ENCODE data around the gene SEMA4B. TPM values are rescaled to one million over a fixed set of nuclear protein-coding genes. Genes with fewer than 3 reads are reported as not detected.

The SEMA4B gene
- total RNA-seq, 2 experiments from 2014 or later = 6.8 to 8.6 TPM

DNA sequence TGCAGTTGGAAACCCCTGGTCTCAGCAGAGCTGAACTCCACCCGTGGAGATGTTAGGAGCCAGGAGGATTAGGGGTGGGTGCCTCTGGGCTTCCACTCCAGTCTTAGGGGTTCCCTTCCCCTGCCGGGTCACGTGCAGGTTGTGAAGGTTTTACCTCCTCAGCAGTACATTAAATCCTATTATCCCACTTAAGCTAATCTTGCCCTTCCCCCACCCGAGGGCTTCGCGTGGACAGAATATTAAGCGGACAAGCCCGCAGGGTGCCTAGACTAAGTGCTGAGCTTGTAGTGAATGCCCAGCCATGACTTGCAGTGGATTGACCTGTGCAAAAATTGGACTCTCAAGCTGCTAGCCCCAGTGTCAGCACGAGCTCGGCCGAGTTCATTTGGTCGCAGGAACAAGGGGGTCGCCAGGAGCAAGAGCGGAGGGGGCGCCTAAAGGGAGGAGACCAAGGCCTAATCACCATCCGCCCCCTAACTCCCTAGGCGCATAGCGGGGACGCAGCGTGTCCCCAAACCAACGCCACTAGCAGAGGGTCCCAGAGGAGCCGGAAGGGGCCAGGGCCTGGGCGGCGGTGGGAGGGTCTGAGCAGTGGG lies 498 bp upstream of the SEMA4B start:
- Mint-ChIP-seq H3K36me3 (ENCODE audit: low read depth) (no peaks in the 10 kb centered on the region), H3K27me3 (ENCODE audit: low read depth) (peaks cover 2% of the 10 kb centered on the region), H3K4me1 (ENCODE audit: low read depth) (peaks cover 10% of the 10 kb centered on the region), H3K4me3 (peak overlapping the region; percentile 77), H3K9me3 (no peaks in the 10 kb centered on the region), H3K27ac (peak overlapping the region; percentile 75)
- intact Hi-C loops (cut with micrococcal nuclease) = loop anchor here (1.0 kb wide), 1 partner anchor 33 kb away; the partner anchor contains the start of gene CIB1
- CTCF ChIA-PET = interaction anchor here (0.6 to 1.7 kb wide), 6 partner anchors 9 to 103 kb away, joined by 3 to 6 read pairs (median 4); no protein-coding TSS in a partner anchor
- no peak for DNase-seq

DNA sequence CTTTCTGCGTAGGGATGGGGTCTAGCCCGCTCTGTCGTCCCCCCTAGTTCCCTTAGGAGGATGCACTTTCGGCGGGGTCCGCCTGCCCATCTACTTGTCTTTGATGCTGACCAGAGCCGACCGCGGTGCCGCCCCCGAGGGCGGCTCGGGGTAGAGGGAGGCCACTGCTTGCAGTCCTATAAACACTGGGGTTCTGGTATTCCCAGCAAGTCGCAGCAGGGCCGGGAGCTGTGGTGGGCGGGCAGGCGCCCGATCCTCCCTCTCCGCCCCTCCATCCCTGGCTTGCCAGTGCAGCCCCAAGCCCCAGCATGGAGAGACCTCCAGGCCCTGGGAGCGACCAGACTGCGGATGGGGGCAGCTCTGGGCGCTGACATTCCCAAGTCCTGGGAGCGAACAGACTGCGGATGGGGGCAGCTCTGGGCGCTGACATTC lies 830 bp downstream of the SEMA4B start:
- H3K4me1 Mint-ChIP-seq (ENCODE audit: low read depth) = peaks cover 14% of the 10 kb centered on the region
- intact Hi-C loops (cut with micrococcal nuclease) = loop anchor here (1.0 kb wide), 1 partner anchor 31 kb away; the partner anchor contains the start of gene CIB1

DNA sequence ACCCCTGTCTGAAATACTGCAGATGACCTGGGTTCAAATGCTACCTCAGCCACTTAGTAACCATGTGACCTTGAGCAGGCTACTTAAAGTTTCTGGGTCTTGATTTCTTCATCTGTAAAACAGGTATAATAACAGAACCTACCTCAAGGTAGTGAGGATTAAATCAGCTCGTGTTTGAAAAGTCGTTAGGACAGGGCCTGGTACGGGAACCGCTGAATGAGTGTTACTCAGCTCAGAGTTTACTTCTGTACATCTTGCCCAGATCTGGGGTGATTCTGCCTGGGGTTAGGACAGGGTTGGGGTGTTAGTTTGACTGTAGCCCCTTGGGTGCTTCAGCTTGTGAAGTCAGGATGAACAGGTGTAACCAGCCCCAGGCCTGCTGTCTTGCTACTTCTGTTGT lies 1.8 kb downstream of the SEMA4B start:
- intact Hi-C loops (cut with micrococcal nuclease) = no loop called here
- peaks cover 2% of the 10 kb centered on the region for H3K27me3 Mint-ChIP-seq (ENCODE audit: low read depth)
- no peak for DNase-seq
- no peaks in the 10 kb centered on the region for H3K9me3 Mint-ChIP-seq
- no peaks in the 10 kb centered on the region for H3K36me3 Mint-ChIP-seq (ENCODE audit: low read depth)
- no peak overlapping the region for H3K27ac Mint-ChIP-seq
- H3K4me1 Mint-ChIP-seq (ENCODE audit: low read depth) = peaks cover 14% of the 10 kb centered on the region
- CTCF ChIA-PET = interaction anchor here (0.6 to 2.4 kb wide), 6 partner anchors 10 to 226 kb away, joined by 3 to 8 read pairs (median 3); no protein-coding TSS in a partner anchor
- H3K4me3 Mint-ChIP-seq = peak overlapping the region; percentile 76

More for the DNA sequence above, 830 bp downstream of the SEMA4B start:
- CTCF ChIA-PET = interaction anchor here (0.6 to 2.4 kb wide), 7 partner anchors 9 to 65 kb away, joined by 3 to 8 read pairs (median 4); no protein-coding TSS in a partner anchor
- DNase-seq = no peak
- no peak overlapping the region for H3K27ac Mint-ChIP-seq
- no peaks in the 10 kb centered on the region for H3K36me3 Mint-ChIP-seq (ENCODE audit: low read depth)
- H3K4me3 Mint-ChIP-seq = peak overlapping the region; percentile 69
- no peaks in the 10 kb centered on the region for H3K9me3 Mint-ChIP-seq
- peaks cover 2% of the 10 kb centered on the region for H3K27me3 Mint-ChIP-seq (ENCODE audit: low read depth)

- Mint-ChIP-seq H3K9me3 (no peaks in the 10 kb centered on the region), H3K4me1 (ENCODE audit: low read depth) (peaks cover 14% of the 10 kb centered on the region), H3K27ac (no peak overlapping the region), H3K4me3 (no peak overlapping the region), H3K36me3 (ENCODE audit: low read depth) (no peaks in the 10 kb centered on the region), H3K27me3 (ENCODE audit: low read depth) (peaks cover 2% of the 10 kb centered on the region)
- CTCF ChIA-PET = interaction anchor here (0.6 to 2.4 kb wide), 5 partner anchors 11 to 227 kb away, joined by 3 to 8 read pairs (median 3); no protein-coding TSS in a partner anchor
- no peak for DNase-seq
- intact Hi-C loops (cut with micrococcal nuclease) = no loop called here
Measured at GRCh38 chr15:90203473-90203872, 2.3 kb downstream of the SEMA4B start.

GRCh38 chr15:90203922-90204321 lies 2.8 kb downstream of the SEMA4B start:
- H3K27ac Mint-ChIP-seq = no peak overlapping the region
- CTCF ChIA-PET = interaction anchor here (0.6 to 2.4 kb wide), 5 partner anchors 11 to 227 kb away, joined by 3 to 8 read pairs (median 3); no protein-coding TSS in a partner anchor

GRCh38 chr15:90205050-90205848 lies 4.1 kb downstream of the SEMA4B start:
- Mint-ChIP-seq H3K4me1 (ENCODE audit: low read depth) (peaks cover 26% of the 10 kb centered on the region), H3K27ac (no peak overlapping the region), H3K4me3 (no peak overlapping the region), H3K36me3 (ENCODE audit: low read depth) (no peaks in the 10 kb centered on the region), H3K9me3 (no peaks in the 10 kb centered on the region), H3K27me3 (ENCODE audit: low read depth) (peaks cover 2% of the 10 kb centered on the region)
- CTCF ChIA-PET = interaction anchor here (0.6 to 1.6 kb wide), 4 partner anchors 9 to 60 kb away, joined by 3 to 9 read pairs (median 4); partner anchors contain the start of gene CIB1
- no peak for DNase-seq
- intact Hi-C loops (cut with micrococcal nuclease) = no loop called here

More at GRCh38 chr15:90203922-90204321, 2.8 kb downstream of the SEMA4B start:
- intact Hi-C loops (cut with micrococcal nuclease) = no loop called here
- Mint-ChIP-seq H3K4me3 (no peak overlapping the region), H3K27me3 (ENCODE audit: low read depth) (peaks cover 2% of the 10 kb centered on the region), H3K9me3 (no peaks in the 10 kb centered on the region), H3K4me1 (ENCODE audit: low read depth) (peaks cover 14% of the 10 kb centered on the region), H3K36me3 (ENCODE audit: low read depth) (no peaks in the 10 kb centered on the region)
- no peak for DNase-seq

DNA sequence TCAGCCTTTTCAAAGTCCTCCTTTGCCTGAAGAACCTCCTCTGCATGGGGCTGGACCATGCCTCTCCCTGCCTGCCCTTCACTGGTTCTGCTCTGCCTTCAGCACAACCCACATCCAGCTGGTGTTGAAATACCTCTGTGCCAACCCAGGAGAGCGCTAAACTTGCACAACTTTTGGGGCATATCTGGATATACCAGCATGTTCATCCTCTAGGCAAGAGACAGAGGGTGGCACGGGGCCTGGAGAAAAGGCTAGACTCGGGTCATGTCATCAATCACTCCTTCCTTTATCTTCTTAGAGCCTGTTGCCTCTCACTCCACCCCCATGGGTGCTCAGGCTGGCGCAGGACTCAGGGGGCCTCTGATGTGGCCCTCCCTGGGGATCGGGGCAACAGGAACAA lies 4.8 kb downstream of the SEMA4B start:
- H3K9me3 Mint-ChIP-seq = no peaks in the 10 kb centered on the region
- no peak for DNase-seq
- no peak overlapping the region for H3K4me3 Mint-ChIP-seq
- H3K27me3 Mint-ChIP-seq (ENCODE audit: low read depth) = peaks cover 2% of the 10 kb centered on the region
- no peak overlapping the region for H3K27ac Mint-ChIP-seq
- no peaks in the 10 kb centered on the region for H3K36me3 Mint-ChIP-seq (ENCODE audit: low read depth)
- H3K4me1 Mint-ChIP-seq (ENCODE audit: low read depth) = peaks cover 24% of the 10 kb centered on the region
- CTCF ChIA-PET = interaction anchor here (0.6 to 1.6 kb wide), 3 partner anchors 16 to 60 kb away, joined by 3 to 9 read pairs (median 4); partner anchors contain the start of gene CIB1
- intact Hi-C loops (cut with micrococcal nuclease) = no loop called here

- Mint-ChIP-seq H3K27me3 (ENCODE audit: low read depth) (peaks cover 2% of the 10 kb centered on the region), H3K27ac (no peak overlapping the region), H3K36me3 (ENCODE audit: low read depth) (no peaks in the 10 kb centered on the region), H3K9me3 (no peaks in the 10 kb centered on the region), H3K4me1 (ENCODE audit: low read depth) (peaks cover 22% of the 10 kb centered on the region), H3K4me3 (no peak overlapping the region)
- intact Hi-C loops (cut with micrococcal nuclease) = no loop called here
- DNase-seq = no peak
- CTCF ChIA-PET = interaction anchor here (1.0 kb wide), 1 partner anchor 42 kb away, joined by 3 read pairs; no protein-coding TSS in a partner anchor
Measured at GRCh38 chr15:90207252-90207651, 6.1 kb downstream of the SEMA4B start.

- no peak overlapping the region for H3K27ac Mint-ChIP-seq
- no peaks in the 10 kb centered on the region for H3K27me3 Mint-ChIP-seq (ENCODE audit: low read depth)
- no peak for DNase-seq
- peaks cover 19% of the 10 kb centered on the region for H3K4me1 Mint-ChIP-seq (ENCODE audit: low read depth)
- H3K9me3 Mint-ChIP-seq = no peaks in the 10 kb centered on the region
- intact Hi-C loops (cut with micrococcal nuclease) = no loop called here
- no peak overlapping the region for H3K4me3 Mint-ChIP-seq
- CTCF ChIA-PET = interaction anchor here (0.6 to 1.1 kb wide), 4 partner anchors 11 to 745 kb away, joined by 3 read pairs; no protein-coding TSS in a partner anchor
- no peaks in the 10 kb centered on the region for H3K36me3 Mint-ChIP-seq (ENCODE audit: low read depth)
Measured at GRCh38 chr15:90208356-90208755, 7.2 kb downstream of the SEMA4B start.

DNA sequence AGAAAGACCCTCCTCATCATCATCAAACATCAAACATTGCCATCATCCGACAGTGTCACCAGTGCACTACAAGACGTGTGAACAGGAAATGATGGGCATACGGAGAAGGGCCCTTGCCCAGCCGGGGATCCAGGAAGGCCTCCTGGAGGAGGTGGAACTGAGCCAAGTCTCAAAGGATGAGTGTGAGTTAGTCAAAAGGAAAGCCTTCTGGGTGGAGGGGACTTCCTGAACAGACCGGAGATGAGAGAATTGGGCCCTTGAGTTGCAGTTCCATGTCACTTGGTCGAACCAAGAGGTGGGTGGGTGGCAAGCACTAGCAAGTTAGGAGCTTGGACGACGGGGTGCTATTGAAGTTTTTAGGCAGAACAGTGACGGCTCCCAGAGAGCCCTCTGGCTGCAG lies 8.5 kb downstream of the SEMA4B start:
- no peak overlapping the region for H3K4me3 Mint-ChIP-seq
- H3K36me3 Mint-ChIP-seq (ENCODE audit: low read depth) = no peaks in the 10 kb centered on the region
- peaks cover 25% of the 10 kb centered on the region for H3K4me1 Mint-ChIP-seq (ENCODE audit: low read depth)
- DNase-seq = peak; percentile 68
- H3K27me3 Mint-ChIP-seq (ENCODE audit: low read depth) = no peaks in the 10 kb centered on the region
- no peaks in the 10 kb centered on the region for H3K9me3 Mint-ChIP-seq
- intact Hi-C loops (cut with micrococcal nuclease) = no loop called here
- H3K27ac Mint-ChIP-seq = peak overlapping the region; percentile 52
- CTCF ChIA-PET = interaction anchor here (1.1 kb wide), 1 partner anchor 9 kb away, joined by 3 read pairs; no protein-coding TSS in a partner anchor

GRCh38 chr15:90210593-90210992 lies 9.5 kb downstream of the SEMA4B start:
- no peak for DNase-seq
- H3K4me1 Mint-ChIP-seq (ENCODE audit: low read depth) = peaks cover 25% of the 10 kb centered on the region
- H3K4me3 Mint-ChIP-seq = no peak overlapping the region
- no peaks in the 10 kb centered on the region for H3K27me3 Mint-ChIP-seq (ENCODE audit: low read depth)
- no peaks in the 10 kb centered on the region for H3K9me3 Mint-ChIP-seq
- CTCF ChIA-PET = no interaction called here
- no peaks in the 10 kb centered on the region for H3K36me3 Mint-ChIP-seq (ENCODE audit: low read depth)
- intact Hi-C loops (cut with micrococcal nuclease) = no loop called here
- H3K27ac Mint-ChIP-seq = no peak overlapping the region

- H3K36me3 Mint-ChIP-seq (ENCODE audit: low read depth) = no peaks in the 10 kb centered on the region
- no peaks in the 10 kb centered on the region for H3K9me3 Mint-ChIP-seq
- H3K4me1 Mint-ChIP-seq (ENCODE audit: low read depth) = peaks cover 25% of the 10 kb centered on the region
- H3K4me3 Mint-ChIP-seq = no peak overlapping the region
- H3K27me3 Mint-ChIP-seq (ENCODE audit: low read depth) = no peaks in the 10 kb centered on the region
- no peak overlapping the region for H3K27ac Mint-ChIP-seq
- CTCF ChIA-PET = no interaction called here
- intact Hi-C loops (cut with micrococcal nuclease) = no loop called here
- DNase-seq = no peak
Measured at GRCh38 chr15:90211009-90211408, 9.9 kb downstream of the SEMA4B start.

Data from activated naive CD4-positive, alpha-beta T cell treated with anti-CD3 and anti-CD28 coated beads for 36 hours (primary cell).